HG02623 (cell line): ENCODE data around the gene FAAP20.

Experiments used
- ATAC-seq: cut with Tn5 transposase; IDR thresholded peaks from one replicate; pipeline ENCODE4 v1.9.1; 2021; ENCODE audit warnings: moderate library complexity; ENCODE audit not compliant: unreplicated experiment

FAAP20 gene

DNA sequence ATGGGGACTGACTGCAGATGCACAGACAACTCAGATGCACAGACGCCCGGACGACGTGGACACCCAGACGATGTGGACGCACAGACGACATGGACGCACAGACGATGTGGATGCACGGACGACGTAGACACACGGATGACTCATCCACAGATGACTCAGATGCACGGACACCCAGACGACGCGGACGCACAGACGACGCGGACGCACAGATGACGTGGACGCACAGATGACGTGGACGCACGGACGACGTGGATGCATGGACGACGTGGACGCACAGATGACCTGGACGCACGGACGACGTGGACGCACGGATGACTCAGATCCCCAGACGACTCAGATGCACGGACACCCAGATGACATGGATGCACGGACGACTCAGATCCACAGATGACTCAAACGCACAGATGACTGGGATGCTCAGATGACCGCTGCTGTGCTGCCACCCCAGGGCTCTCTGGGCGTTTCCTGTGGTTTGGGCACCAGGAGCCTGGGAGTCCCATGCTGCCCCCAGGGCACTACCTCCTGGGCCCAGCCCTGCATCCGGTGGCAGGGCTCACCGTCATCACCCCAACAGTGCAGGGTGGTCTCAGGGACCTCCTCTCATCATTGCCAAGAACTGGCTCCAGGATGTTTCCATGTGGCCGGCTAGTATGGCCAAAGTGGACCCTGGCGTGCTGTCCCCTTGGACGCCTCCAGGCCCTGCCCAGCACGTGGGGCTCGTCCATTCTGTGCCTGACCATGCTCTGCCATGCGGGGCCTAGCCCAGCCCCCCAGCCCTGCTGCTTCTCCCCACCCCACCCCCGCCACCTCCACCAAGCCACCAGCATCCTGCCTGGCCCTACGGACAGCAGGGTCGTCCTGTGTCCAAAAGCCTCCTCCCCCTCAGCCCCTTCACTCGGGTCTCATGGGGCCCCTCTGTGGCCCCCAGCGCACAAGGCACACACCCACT is 14.0 kb downstream of the FAAP20 start:
- no peak for ATAC-seq

DNA sequence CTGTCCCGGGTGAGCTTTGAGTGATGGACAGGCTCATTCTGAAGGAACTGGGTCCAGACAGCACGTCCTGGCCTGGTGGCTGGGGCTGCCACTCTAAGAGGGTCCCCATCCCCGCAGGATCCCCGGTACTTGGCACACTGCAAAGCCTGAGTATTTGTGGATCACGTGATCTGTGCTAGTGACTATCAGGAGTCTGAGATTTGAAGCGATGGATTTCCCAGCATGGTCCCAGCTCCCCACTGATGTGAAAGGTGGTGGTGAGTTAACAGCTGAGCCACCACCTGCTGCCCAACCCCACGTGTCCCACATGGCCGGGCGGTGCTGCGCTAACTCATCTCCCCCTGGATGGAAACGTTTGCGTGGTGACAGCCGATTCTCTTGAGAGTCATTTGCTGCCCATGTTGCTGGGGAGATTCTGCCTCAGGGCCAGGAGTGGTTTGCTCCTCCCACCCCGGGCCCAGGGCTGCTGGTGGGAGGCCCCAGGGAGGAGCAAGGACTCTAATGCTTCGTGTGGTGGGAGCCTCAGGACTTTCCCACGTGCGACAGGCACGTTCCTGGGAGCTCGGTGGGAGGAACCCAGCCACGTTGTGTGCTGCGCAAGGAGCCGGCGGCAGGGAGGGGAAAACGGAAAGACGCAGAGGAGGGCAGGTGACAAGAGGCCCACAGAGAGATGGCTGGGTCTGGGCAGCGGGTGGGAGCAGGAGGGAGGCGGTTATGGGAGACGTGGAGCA is 15.1 kb downstream of the FAAP20 start:
- ATAC-seq, result no peak

DNA sequence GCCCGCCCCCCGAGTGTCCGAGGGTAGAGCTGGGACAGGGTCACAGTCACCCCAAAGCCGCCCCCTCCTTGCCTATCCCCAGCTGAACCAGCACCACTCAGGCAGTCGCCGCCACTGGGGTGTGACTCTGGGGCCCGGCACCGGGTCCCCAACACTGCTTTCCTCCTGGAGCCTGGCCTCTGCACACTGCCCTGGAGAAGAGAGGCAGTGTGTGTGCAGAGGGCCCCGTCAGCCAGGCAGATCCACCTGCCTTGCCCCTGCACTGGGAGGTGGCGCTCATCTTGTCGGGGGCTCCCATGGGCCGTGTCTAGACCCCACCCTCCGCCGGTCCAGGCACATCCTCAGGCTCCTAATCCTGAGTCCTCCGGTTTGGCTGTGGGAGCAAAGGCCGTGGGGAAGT is 15.7 kb downstream of the FAAP20 start:
- ATAC-seq, result no peak

DNA sequence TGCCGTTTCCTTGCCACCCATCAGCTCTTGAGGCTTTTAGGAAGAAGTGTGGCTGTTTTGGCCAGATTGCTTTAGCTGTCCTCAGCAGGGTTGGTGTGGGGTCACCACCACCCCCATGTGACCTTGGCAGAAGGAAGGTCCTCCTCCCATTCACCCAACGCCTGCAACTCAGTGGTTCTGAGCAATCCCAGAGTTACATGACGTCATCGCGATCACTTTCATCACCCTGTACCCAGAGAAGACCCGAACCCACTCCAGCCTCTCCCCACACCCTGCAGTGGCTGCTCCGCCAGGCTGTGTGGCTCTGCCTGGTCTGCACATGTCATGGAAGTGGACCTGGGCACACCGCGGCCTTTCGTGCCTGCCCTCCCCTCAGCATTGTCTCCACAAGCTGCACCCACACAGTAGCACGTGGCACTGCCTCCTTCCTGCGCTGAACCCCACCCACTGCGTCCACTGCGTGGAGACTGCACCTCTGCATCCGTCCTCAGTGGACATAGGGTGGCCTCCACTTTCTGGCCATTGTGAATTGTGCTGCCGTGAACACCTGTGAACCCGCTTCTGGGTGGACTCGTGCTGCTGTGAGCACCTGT is 16.5 kb downstream of the FAAP20 start:
- no peak for ATAC-seq

GRCh38 chr1:2177541-2177940 is 17.0 kb downstream of the FAAP20 start:
- no peak for ATAC-seq

- no peak for ATAC-seq
Observed at GRCh38 chr1:2176615-2177014, 18.0 kb downstream of the FAAP20 start.

- no peak for ATAC-seq
Observed at GRCh38 chr1:2175681-2176454, 18.7 kb downstream of the FAAP20 start.

- no peak for ATAC-seq
Observed at GRCh38 chr1:2175055-2175414, 19.5 kb downstream of the FAAP20 start.

- ATAC-seq, result no peak
Observed at GRCh38 chr1:2174348-2175054, 20.1 kb downstream of the FAAP20 start.

DNA sequence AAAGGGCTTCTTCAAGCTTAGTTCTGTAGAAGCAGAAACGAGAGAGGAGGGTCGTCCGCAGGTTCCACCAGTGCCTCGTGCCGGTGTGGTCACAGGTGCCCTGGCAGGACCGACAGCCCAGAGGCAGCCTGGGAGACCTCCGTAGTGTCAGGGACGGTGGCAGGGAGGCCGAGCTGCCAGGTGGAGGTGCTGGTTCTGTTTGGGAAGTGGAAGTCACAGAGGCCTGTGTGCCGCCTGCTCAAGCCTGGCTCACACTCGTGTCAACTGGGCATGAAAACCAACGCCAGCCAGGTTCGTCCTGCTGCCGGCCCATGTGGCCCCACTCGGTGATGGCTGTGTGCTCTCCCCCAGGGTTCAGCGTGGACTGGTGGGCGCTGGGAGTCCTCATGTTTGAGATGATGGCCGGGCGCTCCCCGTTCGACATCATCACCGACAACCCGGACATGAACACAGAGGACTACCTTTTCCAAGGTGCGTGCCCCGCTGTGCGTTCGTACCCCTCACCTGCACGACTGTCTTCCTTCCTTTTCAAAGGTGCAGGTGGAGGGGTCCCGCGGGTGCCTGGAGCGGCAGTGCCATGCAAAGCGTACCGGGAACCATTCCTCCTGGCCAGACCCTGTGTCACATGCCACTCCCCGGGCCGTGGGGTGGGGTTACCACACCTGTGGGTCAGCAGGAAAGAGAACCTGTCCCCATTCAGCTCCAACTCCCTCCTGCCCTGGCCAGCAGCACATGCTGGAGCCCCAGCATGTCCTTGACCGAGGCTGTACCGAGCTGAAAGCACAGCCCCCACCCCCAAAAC is 20.8 kb downstream of the FAAP20 start:
- ATAC-seq, result no peak

DNA sequence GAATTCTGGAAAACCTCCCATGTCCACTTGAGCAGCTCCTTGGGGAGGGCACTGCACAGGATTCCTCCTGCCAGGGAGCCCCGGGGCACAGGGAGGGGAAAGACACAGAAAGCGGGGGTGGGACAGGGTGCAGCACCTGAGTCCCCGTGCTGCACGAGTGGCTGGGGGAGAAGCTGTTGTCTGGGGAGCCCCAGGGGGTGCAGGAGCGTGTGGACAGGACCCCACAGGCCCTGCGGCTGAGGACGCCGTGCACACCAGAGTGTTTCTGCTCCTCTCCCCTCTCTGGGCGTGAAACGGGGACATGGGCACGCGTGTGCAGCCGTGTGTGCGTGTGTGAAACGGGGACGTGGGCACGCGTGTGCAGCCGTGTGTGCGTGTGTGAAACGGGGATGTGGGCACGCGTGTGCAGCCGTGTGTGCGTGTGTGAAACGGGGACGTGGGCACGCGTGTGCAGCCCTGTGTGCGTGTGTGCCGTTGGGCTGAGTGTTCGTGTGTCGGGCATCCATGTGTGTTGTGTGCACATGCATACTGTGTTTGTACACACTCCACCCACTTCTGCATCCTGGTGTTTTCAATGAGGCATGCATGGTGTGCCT is 21.9 kb downstream of the FAAP20 start:
- ATAC-seq, result no peak

GRCh38 chr1:2172012-2172411 is 22.6 kb downstream of the FAAP20 start:
- no peak for ATAC-seq

- no peak for ATAC-seq
Observed at GRCh38 chr1:2170211-2170610, 24.4 kb downstream of the FAAP20 start.

DNA sequence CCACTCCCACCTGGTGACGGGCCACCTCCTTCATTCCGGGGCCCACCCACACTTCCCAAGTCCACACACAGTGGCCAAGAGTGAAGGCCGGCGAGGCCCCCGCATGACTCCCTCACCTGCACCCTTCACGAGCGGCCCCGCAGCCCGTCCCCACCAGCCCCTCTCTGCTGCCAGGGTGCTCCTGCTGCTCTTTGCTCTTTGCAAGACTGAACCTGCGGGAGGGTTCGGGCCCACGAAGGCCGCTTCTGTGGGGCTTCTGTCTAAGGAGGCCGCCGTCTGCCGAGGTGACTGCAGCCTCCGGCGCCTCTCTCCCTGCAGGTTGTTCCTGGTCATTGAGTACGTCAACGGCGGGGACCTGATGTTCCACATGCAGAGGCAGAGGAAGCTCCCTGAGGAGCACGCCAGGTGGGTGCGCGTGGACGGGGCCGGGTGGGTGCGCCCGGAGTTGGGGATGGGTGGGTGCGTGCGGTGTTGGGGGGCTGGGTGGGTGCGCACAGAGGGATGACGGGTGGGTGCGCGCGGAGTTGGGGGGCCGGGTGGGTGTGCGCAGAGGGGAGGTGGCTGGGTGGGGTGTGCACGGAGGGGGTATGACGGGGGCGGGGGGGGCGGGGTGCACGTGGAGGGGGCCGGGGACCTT is 25.3 kb downstream of the FAAP20 start:
- no peak for ATAC-seq

DNA sequence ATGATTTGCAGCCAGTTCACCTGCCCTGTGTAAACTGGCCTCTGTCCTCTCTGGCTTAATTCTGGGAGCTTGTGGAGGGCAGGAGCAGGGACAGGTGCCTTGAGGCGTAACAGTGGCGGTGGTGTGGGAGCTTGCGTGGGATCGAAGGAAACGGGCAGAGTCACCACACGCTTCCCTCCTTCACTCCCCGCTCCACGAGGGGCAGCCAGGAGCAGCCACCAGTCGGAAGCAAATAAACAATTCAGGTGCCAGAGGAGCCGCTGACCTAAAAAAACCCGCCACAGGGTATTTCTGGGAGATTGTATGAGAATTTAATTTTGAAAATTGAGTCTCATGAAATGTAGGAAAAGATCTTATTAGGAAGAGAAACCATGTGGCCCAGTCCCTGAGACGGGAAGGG is 26.0 kb downstream of the FAAP20 start:
- ATAC-seq, result no peak

GRCh38 chr1:2168090-2168489 is 26.5 kb downstream of the FAAP20 start:
- no peak for ATAC-seq

GRCh38 chr1:2166695-2167094 is 27.9 kb downstream of the FAAP20 start:
- no peak for ATAC-seq

DNA sequence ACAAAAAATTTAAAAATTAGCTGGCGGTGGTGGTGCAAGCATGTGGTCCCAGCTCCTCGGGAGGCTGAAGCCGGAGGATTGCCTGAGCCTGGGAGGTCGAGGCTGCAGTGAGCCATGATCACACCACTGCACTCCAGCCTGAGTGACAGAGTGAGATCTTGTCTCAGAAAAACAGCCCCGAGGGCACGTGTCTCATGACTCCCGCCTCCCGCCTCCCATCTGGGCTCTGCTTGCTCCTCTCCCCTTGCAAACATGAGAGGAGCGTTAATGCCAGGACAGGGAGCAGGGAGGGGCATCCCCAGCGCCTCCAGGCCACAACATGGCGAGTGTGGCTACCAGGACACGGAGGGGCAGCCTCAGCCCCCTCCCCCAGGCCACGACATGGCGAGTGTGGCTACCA is 28.3 kb downstream of the FAAP20 start:
- no peak for ATAC-seq

GRCh38 chr1:2165646-2166045 is 28.9 kb downstream of the FAAP20 start:
- ATAC-seq, result no peak
